Stimulated activated naive CD8-positive, alpha-beta T cell treated with anti-CD3 and anti-CD28 coated beads, Interleukin-15, Interleukin-2, amounts not matched to agents 100 ng/mL and 50 ng/mL, for 24 hours (primary cell): ENCODE results near the gene IKBKE.

Source experiments
- H3K27ac Mint-ChIP-seq: one replicate; pipeline ENCODE4 v1.8.0; 2021; ENCODE audit warnings: mild to moderate bottlenecking, mixed read lengths
- H3K27me3 Mint-ChIP-seq: one replicate; pipeline ENCODE4 v1.8.0; 2021; ENCODE audit warnings: mixed read lengths
- H3K36me3 Mint-ChIP-seq: one replicate; pipeline ENCODE4 v1.8.0; 2021; ENCODE audit warnings: low read depth, mixed read lengths
- H3K4me1 Mint-ChIP-seq: one replicate; pipeline ENCODE4 v1.8.0; 2021; ENCODE audit warnings: low read depth, mixed read lengths
- H3K4me3 Mint-ChIP-seq: one replicate; pipeline ENCODE4 v1.8.0; 2021; ENCODE audit warnings: mild to moderate bottlenecking, mixed read lengths
- H3K9me3 Mint-ChIP-seq: one replicate; pipeline ENCODE4 v1.8.0; 2021; ENCODE audit warnings: mixed read lengths

The IKBKE gene

GRCh38 chr1:206506405-206507283 is 36.4 kb downstream of the IKBKE start:
- no peak overlapping the region for H3K27ac Mint-ChIP-seq
- peaks cover 36% of the 10 kb centered on the region for H3K27me3 Mint-ChIP-seq
- H3K9me3 Mint-ChIP-seq: no peaks in the 10 kb centered on the region
- peaks cover 64% of the 10 kb centered on the region for H3K4me1 Mint-ChIP-seq
- H3K4me3 Mint-ChIP-seq: peak overlapping the region; percentile 71
- no peaks in the 10 kb centered on the region for H3K36me3 Mint-ChIP-seq

DNA sequence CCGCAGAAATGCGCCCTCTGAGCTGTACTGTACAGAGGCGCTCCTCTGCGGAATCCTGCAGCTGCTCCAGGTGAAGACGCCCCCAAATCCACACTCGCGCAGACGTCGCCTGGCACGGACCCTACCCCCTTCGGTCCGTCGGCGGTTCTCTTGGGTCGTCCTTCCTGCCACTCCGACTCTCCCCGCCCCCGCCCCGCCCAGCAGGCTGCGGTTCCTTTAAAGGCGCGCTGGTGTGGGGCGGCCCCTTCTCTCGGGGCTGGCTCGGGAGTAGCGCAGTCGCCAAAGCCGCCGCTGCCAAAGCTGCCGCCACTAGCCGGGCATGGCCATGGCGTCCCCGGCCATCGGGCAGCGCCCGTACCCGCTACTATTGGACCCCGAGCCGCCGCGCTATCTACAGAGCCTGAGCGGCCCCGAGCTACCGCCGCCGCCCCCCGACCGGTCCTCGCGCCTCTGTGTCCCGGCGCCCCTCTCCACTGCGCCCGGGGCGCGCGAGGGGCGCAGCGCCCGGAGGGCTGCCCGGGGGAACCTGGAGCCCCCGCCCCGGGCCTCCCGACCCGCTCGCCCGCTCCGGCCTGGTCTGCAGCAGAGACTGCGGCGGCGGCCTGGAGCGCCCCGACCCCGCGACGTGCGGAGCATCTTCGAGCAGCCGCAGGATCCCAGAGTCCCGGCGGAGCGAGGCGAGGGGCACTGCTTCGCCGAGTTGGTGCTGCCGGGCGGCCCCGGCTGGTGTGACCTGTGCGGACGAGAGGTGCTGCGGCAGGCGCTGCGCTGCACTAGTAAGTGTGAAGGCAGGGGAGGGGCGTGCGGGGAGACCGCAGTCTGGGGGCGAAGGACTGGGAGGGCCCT is 37.2 kb downstream of the IKBKE start, which contains the start of gene RASSF5:
RASSF5 (plus strand) TSS at position 248 of the 846 bp plus-strand sequence; CDS start at position 320, 72 bp downstream.
- Mint-ChIP-seq H3K36me3 (no peaks in the 10 kb centered on the region), H3K4me3 (peak within 1 kb of the TSS; percentile 71), H3K4me1 (peaks cover 57% of the 10 kb centered on the region)

GRCh38 chr1:206508130-206508889 is 38.0 kb downstream of the IKBKE start:
- Mint-ChIP-seq H3K4me3 (peak overlapping the region; percentile 69), H3K27ac (no peak overlapping the region), H3K27me3 (peaks cover 36% of the 10 kb centered on the region), H3K4me1 (peaks cover 49% of the 10 kb centered on the region), H3K9me3 (no peaks in the 10 kb centered on the region), H3K36me3 (no peaks in the 10 kb centered on the region)

More for the DNA sequence above, 37.2 kb downstream of the IKBKE start, which contains the start of gene RASSF5:
- Mint-ChIP-seq H3K9me3 (no peaks in the 10 kb centered on the region), H3K27ac (no peak within 1 kb of the TSS), H3K27me3 (peaks cover 36% of the 10 kb centered on the region)

GRCh38 chr1:206508956-206509355 is 38.7 kb downstream of the IKBKE start:
- no peaks in the 10 kb centered on the region for H3K36me3 Mint-ChIP-seq
- H3K27ac Mint-ChIP-seq: no peak overlapping the region
- peak overlapping the region; percentile 69 for H3K4me3 Mint-ChIP-seq
- no peaks in the 10 kb centered on the region for H3K9me3 Mint-ChIP-seq
- H3K4me1 Mint-ChIP-seq: peaks cover 43% of the 10 kb centered on the region
- H3K27me3 Mint-ChIP-seq: peaks cover 36% of the 10 kb centered on the region

GRCh38 chr1:206509612-206510257 is 39.5 kb downstream of the IKBKE start:
- Mint-ChIP-seq H3K27me3 (peaks cover 36% of the 10 kb centered on the region), H3K27ac (no peak overlapping the region), H3K36me3 (no peaks in the 10 kb centered on the region), H3K4me1 (peaks cover 35% of the 10 kb centered on the region), H3K4me3 (peak overlapping the region; percentile 5), H3K9me3 (no peaks in the 10 kb centered on the region)

DNA sequence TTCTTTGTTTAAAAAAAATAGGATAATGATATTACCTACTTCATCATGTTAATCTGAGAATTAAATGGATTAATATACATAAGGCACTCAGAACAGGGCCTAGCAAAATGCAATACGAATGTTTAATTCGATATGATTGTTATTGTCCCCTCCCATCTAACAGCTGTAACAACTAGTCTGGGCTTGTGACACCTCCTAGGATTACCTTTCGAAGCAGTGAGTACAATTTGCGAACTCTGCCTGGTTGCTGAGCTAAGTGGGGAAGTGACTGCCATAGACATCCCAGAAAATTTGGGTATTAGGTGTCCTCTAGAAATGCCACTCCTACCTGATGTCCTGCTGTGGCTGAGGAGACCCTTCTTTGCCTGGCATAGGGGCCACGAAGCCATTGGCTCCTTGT is 40.1 kb downstream of the IKBKE start:
- H3K27ac Mint-ChIP-seq: no peak overlapping the region
- H3K4me1 Mint-ChIP-seq: peaks cover 29% of the 10 kb centered on the region
- H3K27me3 Mint-ChIP-seq: peaks cover 36% of the 10 kb centered on the region
- no peaks in the 10 kb centered on the region for H3K36me3 Mint-ChIP-seq
- no peak overlapping the region for H3K4me3 Mint-ChIP-seq
- H3K9me3 Mint-ChIP-seq: no peaks in the 10 kb centered on the region

- no peak overlapping the region for H3K4me3 Mint-ChIP-seq
- H3K27ac Mint-ChIP-seq: no peak overlapping the region
These were observed 41.2 kb downstream of the IKBKE start for GRCh38 chr1:206511362-206512057.

GRCh38 chr1:206512058-206512850 is 42.0 kb downstream of the IKBKE start:
- H3K27ac Mint-ChIP-seq: no peak overlapping the region
- H3K4me1 Mint-ChIP-seq: peaks cover 23% of the 10 kb centered on the region
- no peak overlapping the region for H3K4me3 Mint-ChIP-seq
- H3K9me3 Mint-ChIP-seq: no peaks in the 10 kb centered on the region
- peaks cover 33% of the 10 kb centered on the region for H3K27me3 Mint-ChIP-seq
- H3K36me3 Mint-ChIP-seq: no peaks in the 10 kb centered on the region

More at GRCh38 chr1:206511362-206512057, 41.2 kb downstream of the IKBKE start:
- H3K27me3 Mint-ChIP-seq: peaks cover 33% of the 10 kb centered on the region
- peaks cover 27% of the 10 kb centered on the region for H3K4me1 Mint-ChIP-seq
- H3K9me3 Mint-ChIP-seq: no peaks in the 10 kb centered on the region
- H3K36me3 Mint-ChIP-seq: no peaks in the 10 kb centered on the region

DNA sequence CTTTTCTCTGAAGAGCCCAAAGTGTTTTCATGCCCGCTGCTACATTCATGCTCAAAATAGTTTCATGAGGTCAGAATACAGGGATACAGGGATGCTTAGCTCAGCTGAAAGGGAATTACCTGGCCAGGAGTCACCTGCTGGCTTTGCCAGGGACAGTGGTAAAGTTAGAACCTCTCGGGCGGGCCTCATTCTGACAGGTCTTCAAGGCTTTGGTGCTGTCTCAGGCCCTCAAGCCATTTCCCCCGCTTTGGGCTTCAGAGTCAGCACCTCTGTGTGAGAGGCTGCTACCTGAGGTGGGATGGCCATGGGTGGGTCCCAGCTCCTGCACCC is 42.5 kb downstream of the IKBKE start:
- Mint-ChIP-seq H3K4me3 (no peak overlapping the region), H3K9me3 (no peaks in the 10 kb centered on the region), H3K27ac (no peak overlapping the region), H3K36me3 (no peaks in the 10 kb centered on the region), H3K4me1 (peaks cover 23% of the 10 kb centered on the region), H3K27me3 (peaks cover 33% of the 10 kb centered on the region)

- Mint-ChIP-seq H3K27ac (no peak overlapping the region), H3K27me3 (peaks cover 29% of the 10 kb centered on the region), H3K9me3 (no peaks in the 10 kb centered on the region), H3K4me1 (peaks cover 16% of the 10 kb centered on the region), H3K4me3 (no peak overlapping the region), H3K36me3 (no peaks in the 10 kb centered on the region)
These were observed 43.2 kb downstream of the IKBKE start for GRCh38 chr1:206513312-206514111.

- Mint-ChIP-seq H3K27ac (no peak overlapping the region), H3K9me3 (no peaks in the 10 kb centered on the region), H3K27me3 (peaks cover 15% of the 10 kb centered on the region), H3K36me3 (no peaks in the 10 kb centered on the region), H3K4me3 (no peak overlapping the region), H3K4me1 (peaks cover 10% of the 10 kb centered on the region)
These were observed 44.6 kb downstream of the IKBKE start for GRCh38 chr1:206514813-206515387.

DNA sequence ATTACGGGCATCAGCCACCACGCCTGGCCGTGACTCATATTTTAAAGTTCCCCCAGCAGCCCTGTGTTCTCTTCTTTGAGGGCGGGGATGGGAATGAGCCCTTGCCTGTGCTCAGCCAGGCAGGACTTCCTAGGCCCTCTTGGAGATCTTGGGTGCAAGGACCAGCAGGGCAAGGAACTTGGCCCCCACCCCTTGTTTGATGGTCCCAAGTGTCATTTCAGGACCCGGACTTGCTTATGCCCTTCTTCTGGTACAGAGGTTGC is 46.4 kb downstream of the IKBKE start:
- H3K4me1 Mint-ChIP-seq: peaks cover 10% of the 10 kb centered on the region
- no peak overlapping the region for H3K4me3 Mint-ChIP-seq
- H3K27me3 Mint-ChIP-seq: no peaks in the 10 kb centered on the region
- H3K36me3 Mint-ChIP-seq: no peaks in the 10 kb centered on the region
- H3K27ac Mint-ChIP-seq: no peak overlapping the region
- H3K9me3 Mint-ChIP-seq: no peaks in the 10 kb centered on the region
